Muscle layer of colon (tissue), 2 donors: ENCODE data around the gene PCDH9.
"Not testable (repeated sequence)": the region's sequence is repeated elsewhere in the genome, so short reads cannot be mapped to it uniquely, and the experiment has no call there.

Experiments
- H3K27ac ChIP-seq: one replicate; pipeline ENCODE4 v1.7.0; 2013; ENCODE audit warnings: low read depth, mild to moderate bottlenecking, low read length, moderate library complexity
- H3K27me3 ChIP-seq, 2 donors: one replicate each; pipeline ENCODE4 v1.7.0; 2013; ENCODE audit warnings: low read length in 2 of 2, mild to moderate bottlenecking in 2 of 2; ENCODE audit not compliant: insufficient read depth in 2 of 2, control insufficient read depth in 1 of 2
- H3K36me3 ChIP-seq: one replicate; pipeline ENCODE4 v1.7.0; 2013; ENCODE audit warnings: mild to moderate bottlenecking, low read length; ENCODE audit not compliant: insufficient read depth
- H3K4me1 ChIP-seq: one replicate; pipeline ENCODE4 v1.7.0; 2013; ENCODE audit warnings: mild to moderate bottlenecking, low read length; ENCODE audit not compliant: insufficient read depth
- H3K4me3 ChIP-seq, 2 donors: one replicate each; pipeline ENCODE4 v1.7.0; 2013; ENCODE audit warnings: low read length in 2 of 2, low read depth in 1 of 2, mild to moderate bottlenecking in 1 of 2, moderate library complexity in 1 of 2
- H3K9ac ChIP-seq: one replicate; pipeline ENCODE4 v1.7.0; 2013; ENCODE audit warnings: low read length
- H3K9me3 ChIP-seq: one replicate; pipeline ENCODE4 v1.7.0; 2013; ENCODE audit warnings: mild to moderate bottlenecking, low read length
- donor health status: abdominal sarcoma.
- donor health status: Adenocarcinoma of cecum.

PCDH9 gene

DNA sequence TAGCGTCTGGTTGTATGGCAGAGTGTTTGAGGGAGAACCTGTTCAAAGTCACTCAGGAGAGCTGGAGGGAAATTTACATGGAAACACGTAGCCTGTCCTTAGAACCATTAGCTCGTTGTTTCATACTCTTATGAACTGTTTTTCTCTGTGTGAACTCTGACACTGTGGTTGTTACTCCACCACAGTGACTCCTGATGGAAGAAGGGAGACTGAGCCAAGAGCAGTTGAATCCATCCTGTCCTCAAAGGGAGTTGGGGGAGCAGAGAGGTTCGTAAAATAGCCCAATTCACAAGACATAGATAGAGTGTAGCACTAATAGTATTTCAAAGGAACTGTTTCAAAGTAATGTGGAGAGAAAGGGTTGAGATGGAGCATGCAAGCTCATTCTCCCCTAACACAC, 964.8 kb downstream of the PCDH9 start:
- Histone ChIP-seq H3K27ac (no peak overlapping the region), H3K9ac (no peak overlapping the region), H3K36me3 (no peaks in the 10 kb centered on the region), H3K9me3 (no peaks in the 10 kb centered on the region), H3K27me3 (no peaks in the 10 kb centered on the region), H3K4me3 (no peak overlapping the region), H3K4me1 (no peaks in the 10 kb centered on the region)

DNA sequence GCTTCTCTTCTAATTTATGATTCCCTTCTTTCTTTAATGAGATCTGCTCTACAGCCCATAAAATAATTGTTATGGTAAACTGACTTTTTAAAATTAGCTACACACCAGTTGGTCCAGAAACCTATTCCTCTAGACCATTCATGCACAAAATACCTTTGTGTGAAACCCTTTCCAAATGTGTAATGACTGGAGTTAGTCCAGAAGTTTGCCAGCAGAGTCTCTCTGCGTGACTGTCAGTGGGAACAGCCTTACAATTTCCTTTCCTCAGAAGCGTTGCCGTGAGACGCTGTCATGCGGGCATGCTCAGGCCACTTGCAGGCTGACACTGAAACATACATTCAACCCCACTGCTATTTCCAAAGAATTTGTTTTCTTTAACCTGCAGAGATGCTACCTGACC, 965.2 kb downstream of the PCDH9 start:
- no peaks in the 10 kb centered on the region for H3K4me1 ChIP-seq
- no peak overlapping the region for H3K4me3 ChIP-seq
- H3K9me3 ChIP-seq: no peaks in the 10 kb centered on the region
- no peaks in the 10 kb centered on the region for H3K36me3 ChIP-seq
- no peak overlapping the region for H3K9ac ChIP-seq
- no peaks in the 10 kb centered on the region for H3K27me3 ChIP-seq
- no peak overlapping the region for H3K27ac ChIP-seq

DNA sequence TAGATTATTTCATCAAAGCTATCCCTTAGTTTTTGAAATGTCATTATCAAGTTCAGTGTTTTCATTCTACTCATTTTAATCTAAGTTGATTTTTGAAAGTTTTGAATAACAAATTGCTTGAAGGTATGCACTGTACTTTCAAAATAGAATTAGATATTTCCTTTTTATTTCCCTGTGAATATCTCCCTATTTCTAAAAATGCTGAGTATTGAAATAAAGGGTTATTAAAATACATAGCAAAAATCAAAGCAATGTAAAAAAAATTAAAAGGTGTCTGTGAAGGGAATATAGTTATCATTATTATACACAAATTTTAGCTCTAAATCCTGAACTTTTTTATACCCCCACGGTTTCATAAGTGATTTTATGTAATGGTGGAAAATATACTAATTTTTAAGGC, 967.8 kb downstream of the PCDH9 start:
- Histone ChIP-seq H3K4me3 (no peak overlapping the region), H3K9ac (no peak overlapping the region), H3K4me1 (no peaks in the 10 kb centered on the region), H3K27me3 (no peaks in the 10 kb centered on the region), H3K36me3 (no peaks in the 10 kb centered on the region), H3K27ac (no peak overlapping the region), H3K9me3 (no peaks in the 10 kb centered on the region)

DNA sequence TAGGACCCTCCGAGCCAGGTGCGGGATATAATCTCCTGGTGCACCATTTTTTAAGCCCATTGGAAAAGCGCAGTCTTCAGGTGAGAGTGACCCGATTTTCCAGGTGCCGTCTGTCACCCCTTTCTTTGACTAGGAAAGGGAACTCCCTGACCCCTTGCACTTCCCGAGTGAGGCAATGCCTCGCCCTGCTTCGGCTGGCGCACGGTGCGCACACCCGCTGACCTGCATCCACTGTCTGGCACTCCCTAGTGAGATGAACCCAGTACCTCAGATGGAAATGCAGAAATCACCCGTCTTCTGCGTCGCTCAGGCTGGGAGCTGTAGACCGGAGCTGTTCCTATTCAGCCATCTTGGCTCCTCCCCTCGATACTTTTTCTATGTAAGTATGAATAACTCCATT, 970.7 kb downstream of the PCDH9 start:
- H3K36me3 ChIP-seq, H3K9ac ChIP-seq, H3K27ac ChIP-seq, H3K4me3 ChIP-seq, H3K4me1 ChIP-seq, H3K27me3 ChIP-seq, H3K9me3 ChIP-seq: not testable (repeated sequence)
